Activated T-helper 1 cell treated with Interleukin-2 at 50 U/mL for 16 hours (primary cell): ENCODE measurements around the gene SLC5A10.

Source experiments
- DNase-seq: peaks from one replicate; pipeline ENCODE4 v3.0.0-alpha.2; 2020; ENCODE audit warnings: low read depth

The SLC5A10 gene

DNA sequence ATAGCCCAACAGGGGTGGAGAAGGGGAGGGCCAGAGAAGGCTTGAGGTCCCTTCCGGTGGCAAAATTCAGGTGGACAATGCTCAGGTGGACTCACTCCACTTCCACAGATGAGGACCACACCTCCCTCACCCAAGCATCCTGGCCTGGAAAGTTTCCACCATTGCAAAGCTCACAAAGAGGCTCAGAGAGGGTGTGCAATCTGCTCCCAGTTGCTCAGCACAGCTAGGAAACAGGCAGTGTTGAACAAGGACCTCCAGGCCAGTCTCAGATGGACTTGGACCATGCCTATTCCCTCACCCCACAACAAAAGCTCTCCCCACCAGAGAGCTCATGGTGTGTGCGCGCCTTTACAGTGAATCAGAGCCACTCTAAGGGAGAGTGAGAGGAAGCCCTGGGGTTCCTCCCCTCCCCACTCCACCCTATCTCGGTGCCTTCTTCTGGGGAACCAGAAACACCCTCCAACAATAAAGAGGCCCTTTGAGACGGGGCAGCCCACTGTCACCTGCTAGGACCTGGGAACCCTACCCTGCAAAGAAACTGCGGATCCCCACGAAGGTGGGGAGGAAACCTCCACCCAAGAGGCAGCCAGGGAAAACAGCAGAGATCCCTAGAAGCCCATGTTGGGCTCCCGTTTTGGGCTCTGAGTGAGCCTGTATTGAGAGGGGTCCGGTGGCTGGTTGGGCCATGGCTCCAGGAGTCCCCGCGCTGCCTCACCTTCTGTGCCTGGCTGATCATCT, 51.0 kb downstream of the SLC5A10 start:
- DNase-seq: no peak

DNA sequence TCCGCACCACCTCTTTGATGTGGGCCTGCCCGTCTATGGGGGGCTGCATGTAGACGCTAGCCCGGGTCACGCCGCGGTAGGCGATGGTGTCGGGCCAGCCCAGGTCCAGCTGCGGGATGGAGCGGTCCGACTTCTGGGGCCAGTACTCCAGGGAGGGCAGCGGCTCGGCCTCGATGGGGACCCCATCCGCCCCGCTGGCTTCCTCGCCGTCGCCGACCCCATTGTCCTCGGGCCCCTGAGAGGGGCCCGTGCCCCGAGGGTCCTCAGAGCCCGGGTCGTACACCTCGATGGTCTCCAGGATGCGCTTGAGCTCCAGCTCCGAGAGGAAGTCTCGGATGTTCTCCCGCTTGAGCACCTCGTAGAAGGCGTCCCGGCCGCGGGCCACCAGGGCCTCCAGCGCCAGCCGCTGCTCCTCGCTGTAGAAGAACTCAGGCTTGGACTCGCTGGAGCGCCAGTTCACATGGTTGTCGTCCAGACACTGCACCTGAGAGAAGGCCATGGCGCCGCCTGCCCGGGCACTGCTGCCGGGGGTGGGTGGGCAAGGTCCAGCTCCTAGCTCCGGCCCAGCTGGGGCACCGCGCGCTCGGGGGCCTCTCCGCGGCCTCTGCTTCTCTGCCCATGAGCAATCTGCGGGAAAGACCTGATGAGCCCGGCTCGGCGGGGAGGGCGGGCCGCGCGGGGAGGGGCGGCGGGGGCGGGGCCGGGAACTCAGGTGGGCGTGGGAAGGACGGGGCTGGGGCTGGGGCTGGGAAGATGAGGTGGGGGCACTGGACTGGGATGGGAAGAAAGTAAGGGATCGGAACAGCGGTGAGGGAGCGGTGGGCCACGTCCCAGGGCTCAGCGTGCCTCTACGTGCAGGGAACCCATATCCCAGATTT, 51.8 kb downstream of the SLC5A10 start:
- peak; percentile 15 for DNase-seq

DNA sequence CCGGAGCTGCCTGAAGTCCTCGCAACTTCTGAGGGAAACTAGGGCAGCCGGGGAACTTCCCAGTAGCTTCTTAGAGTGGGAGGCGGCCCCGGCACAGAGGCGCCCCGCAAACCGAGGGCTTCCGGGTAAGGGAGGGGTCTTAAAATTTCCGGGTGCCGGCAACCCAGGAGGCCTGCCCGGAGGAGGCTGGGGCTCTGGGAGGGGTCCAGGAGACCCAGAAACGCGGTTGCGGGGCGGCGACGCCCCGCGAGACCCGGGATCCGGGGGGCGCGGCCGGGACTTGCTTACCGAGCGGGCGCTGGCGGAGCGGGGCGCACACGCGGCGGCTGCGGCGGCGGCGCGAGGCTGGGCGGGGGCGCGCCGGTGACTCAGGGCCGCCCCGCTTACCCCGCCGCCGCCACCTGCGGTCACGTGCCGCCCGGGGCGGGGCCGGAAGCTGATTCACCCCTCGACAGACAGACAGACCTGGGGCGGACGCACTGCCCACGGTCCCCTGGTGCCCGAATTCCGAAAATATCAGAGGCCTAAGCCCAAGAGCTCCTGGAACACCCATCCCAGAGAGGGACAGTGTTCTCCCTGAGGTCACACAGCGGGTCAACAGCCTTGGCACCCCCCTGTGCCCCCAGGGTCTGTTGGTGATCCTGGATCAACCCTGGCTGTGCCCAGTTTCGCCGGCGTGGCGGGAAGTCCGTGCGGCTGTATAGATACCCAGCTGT, 52.6 kb downstream of the SLC5A10 start, which contains the start of gene FAM83G:
Gene FAM83G, minus strand, starts transcription at position 344 of the 716 bp plus-strand sequence. CDS start 723 bp downstream, outside the sequence.
- DNase-seq: peak; percentile 85

DNA sequence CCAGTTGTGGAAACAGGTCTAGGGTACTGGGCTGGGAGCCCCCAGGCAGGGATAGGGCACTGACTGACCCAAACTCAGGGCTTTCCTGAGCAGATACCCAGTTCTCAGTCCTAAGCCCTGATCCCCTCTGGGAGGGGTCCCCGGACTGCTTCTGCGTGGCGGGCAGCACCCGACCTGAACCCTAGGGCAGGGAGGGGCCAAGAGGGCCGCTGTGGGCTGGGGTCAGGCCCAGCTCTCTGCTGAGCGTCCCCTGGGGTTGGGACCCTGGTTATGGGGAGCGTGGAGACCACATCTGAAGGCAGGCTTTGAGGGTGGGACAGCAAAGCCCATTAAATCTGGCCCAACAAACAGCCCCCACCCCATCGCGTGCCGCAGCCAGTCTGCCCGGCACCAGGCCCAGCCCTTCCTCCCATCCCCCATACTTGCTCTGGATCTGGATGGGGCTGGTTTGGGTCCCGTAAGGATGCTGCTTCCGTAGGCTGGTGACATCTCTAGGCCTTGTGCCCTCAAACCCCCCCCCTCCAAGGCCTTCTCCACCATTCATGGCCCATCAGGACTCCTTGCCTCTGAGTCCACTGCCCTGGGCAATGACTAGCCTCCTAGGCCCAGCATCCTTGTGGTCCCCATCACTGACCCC, 53.3 kb downstream of the SLC5A10 start:
- no peak for DNase-seq

DNA sequence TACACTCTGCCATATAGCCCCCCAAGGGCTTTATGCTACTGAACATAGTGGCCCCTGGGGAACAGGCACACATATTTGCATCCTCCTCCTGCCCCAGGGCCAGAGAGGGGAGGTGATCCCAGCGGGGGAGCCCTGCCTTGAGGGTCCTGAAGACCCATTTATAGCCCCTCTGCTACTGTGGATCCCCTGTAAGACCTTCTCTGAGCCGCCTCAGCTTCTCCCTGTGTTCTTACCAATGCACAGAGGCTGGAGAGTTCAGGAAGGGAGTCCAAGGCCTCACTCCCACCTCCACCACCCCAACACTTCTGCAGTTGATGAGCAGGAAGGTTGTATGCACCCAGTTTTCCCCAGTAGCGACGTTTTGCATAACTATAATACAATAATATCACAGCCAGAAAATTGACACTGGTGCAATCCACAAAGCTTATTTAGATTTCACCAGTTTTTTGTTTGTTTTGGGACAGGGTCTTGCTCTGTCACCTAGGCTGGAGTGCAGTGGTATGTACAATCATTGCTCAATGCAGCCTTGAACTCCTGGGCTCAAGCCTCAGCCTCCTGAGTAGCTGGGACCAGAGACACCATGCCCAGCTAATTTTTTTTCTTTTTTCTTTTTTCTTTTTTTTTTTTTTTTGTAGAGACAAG, 53.9 kb downstream of the SLC5A10 start:
- DNase-seq: no peak

DNA sequence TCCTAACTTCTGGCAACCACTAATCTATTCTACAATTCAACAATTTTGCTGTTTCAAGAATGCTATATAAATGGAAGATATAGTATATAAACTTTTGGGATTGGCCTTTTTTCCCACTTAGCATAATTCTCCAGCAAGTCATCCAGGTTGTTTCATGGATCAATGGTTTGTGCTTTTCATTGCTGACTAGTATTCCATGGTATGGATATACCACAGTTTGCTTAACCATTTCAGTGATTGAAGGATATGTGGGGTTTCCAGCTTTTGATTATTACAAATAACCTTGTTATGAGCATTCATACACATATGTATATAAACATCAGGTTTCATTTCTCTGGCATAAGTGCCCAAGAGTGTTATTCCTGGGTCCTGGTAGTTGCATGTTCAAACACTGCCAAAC, 54.7 kb downstream of the SLC5A10 start:
- no peak for DNase-seq

DNA sequence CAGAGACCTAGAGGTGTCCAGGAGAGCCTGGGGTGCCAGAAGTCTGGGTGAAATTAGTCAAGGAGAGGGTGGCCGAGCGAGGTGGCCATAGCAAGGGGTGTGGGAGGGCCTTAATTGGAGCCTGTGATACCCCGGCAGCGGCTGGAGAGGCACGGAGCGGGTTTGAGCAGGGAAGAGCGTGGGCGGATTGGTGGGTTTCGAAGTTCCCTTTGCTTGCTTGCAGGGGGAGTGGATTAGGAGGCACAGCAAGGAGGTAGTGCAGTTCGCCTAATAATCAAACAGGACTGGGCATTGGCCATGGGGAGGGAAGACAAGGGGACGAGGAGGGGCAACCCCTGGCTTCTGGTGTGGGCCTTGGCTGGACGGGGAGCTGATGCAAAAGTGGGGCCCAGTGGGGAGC, 58.0 kb downstream of the SLC5A10 start:
- no peak for DNase-seq

DNA sequence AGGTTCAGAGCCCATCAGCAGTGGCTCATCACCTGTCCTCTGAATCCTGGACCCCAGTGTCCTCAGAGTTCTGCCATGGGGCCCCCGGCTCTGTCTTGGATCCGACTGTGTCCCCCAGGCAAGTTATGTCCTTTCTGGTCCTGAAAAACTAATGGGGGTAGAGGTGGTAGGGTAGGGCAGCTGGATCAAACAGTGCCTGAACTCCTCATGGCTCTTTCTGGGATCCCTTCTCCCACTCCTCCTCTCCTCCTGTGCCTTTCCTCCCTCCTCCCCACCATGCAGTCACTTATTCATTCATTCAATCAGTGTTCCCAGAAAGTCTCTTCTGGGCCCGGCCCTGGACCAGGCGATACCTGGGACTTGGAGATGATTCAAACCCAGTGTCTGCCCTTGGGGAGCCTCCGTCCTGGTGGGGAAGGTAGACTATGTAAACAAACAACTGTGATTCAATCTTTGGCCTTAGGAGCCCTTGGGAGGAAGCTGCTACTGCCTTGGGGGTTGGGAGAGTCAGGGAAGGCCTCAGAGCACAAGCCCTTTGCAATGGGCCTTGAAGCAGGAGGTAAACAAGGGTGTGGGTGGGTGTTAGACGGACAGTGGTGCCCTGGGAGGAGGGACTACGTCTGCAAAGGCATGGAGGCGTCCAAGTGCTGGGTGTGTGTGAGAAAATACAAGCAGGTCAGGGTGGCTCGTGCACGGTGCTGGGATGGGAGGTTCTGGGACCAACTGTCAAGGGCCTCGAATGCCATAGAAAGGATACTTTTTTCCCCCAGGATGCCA, 59.0 kb downstream of the SLC5A10 start:
- DNase-seq: no peak

DNA sequence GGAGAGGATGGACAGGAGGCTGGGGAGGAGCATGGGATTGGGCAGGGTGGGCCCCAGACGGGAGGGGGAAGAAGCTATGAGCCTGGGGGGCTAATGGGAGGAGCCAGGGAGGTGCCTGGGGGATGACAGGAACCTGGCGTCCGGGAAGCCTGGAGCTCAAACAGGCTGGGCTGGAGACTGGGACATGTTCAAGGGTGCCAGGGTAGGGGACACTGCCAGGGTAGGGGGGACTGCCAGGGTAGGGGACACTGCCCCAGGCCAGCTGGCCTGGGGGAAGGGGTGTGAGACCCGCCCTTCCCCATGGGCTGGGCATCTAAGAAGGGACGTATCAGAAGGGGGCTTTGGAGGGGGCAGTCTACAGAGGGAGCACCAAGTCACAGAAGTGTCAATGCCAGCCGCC, 59.6 kb downstream of the SLC5A10 start:
- no peak for DNase-seq

DNA sequence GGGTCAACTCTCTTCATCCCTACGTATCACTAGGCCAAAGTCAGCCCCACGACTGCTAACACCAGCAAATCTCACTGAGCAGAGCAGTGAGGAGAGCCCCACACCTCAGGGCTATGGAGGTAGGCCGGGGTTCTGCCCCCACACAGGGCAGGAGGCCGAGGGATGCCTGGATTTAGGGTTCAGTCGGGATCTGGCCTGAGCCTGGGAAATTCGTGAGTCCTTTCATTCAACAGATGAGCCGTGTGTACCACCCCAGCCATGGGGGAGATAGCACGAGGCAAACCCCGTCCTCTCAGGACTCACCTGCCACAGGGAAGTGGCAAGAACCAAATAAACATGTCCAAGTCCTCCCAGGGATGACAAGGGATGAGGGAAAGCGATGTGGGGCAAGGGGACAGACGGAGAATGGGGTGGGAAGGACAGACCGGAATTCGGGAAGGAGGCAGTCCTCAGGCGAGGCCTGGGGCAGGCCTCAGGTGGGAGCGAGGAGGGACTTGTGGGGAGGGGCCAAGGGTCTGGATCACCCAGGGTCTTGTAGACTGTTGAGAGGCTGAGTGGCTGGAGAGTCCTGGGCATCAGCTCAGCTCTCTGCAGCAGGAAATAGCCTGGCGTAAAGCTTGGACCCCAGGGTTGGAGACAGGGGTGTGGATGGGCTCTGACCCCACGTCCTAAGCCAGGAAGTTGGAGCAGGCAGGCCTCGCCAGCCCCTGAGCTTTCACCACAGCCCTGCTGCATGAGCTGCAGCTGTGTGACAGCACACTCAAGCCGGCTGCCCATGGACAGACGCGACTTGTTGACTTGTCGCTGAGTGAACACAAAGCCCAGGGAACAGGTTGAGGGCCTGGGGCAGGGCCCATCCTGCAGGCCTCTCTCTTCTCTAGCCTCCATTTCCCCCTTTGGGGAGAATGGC, 60.5 kb downstream of the SLC5A10 start:
- no peak for DNase-seq

DNA sequence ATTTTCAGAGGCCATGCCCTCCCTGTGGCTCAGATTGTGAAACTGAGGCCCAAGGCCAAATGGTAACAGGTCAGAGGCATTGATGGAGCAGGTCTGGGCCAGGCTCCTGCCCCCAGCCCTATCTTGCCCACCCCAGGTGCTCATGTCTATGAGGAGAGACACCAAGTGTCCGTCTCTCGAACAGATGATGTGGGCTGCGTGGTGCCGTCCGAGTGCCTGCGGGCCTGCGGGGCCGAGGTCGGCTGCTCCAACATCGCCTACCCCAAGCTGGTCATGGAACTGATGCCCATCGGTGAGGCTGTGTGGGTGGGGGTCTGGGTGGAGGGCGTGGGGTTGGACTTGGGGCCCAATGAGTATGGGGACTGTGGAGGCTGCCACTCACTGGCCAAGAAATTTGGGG, 61.3 kb downstream of the SLC5A10 start:
- DNase-seq: no peak

DNA sequence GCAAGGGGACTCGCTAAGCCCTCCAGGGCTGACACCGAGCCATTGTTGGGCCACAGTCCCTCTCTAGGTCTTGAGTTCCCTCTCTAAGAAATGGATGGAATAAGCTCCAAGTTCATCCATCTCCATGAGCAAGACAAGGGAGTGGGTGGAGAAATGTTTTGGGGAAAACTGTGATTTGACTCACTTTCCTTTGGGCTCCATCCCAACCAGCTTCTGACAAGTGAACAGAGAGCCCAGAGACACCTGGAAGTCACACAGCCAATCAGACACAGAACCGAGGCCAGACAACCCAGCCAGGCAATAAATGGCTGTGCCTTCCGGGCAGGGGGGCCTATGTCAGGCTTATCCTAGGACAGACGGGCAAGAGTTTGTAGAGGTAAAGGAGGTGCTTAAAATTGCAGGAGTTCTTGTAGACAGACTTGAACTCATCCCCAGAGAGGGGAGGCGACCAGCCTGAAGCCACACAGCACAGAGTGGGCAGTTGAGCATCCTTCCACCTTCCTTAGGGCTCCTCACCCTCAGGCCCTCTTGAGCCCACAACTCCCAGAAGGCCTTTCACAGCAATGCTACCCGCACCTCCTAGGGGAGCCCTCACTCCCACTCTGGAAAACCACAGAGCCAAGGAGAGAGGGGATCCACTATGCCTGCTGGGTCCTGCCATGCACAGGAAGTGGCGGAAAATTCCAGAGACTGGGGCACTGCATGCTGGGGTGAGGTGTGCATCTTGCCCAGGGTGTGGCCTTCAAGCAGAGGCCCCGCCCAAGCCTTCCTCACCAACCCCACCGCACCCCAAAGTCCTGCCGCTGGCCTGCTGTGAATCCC, 62.1 kb downstream of the SLC5A10 start:
- no peak for DNase-seq

DNA sequence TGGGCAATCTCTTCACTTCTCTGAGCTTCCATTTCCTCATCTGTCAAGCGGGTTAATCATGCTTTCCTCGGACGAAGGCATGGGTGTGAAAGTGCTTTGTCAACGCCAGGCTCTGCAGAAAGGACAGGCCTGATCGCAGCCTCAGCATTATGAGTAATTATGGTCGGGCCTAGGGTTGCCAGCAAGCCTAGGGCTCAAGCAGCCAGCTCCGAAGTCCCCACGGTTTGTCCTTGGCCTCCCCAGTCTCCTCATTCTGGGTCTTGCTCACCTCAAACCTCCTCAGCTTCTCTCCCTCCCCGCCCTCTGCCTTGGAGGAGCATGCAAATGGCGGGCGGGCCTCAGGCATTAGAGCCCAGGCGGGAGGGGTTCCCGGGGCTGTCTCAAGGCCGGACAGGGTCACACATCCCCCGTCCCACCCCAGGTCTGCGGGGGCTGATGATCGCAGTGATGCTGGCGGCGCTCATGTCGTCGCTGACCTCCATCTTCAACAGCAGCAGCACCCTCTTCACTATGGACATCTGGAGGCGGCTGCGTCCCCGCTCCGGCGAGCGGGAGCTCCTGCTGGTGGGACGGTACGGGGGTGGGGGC, 62.8 kb downstream of the SLC5A10 start:
- no peak for DNase-seq

DNA sequence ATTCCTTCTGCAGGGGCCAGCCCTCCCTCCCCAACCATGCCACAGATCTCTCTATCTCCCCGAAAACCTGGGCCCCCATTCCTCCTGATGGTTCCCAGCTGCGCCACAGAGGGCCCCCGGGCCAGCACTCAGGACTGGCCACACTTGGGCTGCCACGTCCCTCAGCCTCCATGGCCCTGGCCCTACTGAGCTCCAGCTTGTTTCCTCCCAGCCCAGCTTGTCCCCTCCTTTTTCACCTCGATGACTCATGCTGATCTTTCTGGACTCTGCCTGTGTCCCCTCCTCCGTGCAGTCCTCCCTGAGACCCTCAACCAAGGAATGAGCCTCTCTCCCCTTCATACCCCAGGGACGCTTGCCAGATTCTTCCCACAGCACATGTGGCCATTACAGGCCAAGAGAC, 63.5 kb downstream of the SLC5A10 start:
- DNase-seq: no peak

DNA sequence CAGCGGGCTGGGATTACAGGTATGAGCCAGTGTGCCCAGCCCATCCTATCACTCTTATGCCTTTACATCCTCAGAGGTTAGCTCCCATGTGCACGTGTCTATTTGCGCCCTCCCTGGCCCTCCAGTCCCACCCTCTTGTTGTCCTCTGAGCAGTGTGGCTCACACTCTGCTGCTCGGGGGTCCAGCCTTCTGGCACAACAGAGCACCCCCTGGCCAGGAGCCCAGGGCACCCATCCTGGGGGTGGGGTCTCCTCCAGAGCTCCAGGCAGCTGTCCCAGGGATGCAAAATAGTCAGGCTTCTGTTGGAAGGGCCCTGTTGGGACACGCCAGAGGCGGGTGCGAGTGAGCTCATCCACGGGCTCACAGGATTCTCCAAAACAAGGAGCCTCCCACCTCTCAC, 64.3 kb downstream of the SLC5A10 start:
- DNase-seq: no peak

DNA sequence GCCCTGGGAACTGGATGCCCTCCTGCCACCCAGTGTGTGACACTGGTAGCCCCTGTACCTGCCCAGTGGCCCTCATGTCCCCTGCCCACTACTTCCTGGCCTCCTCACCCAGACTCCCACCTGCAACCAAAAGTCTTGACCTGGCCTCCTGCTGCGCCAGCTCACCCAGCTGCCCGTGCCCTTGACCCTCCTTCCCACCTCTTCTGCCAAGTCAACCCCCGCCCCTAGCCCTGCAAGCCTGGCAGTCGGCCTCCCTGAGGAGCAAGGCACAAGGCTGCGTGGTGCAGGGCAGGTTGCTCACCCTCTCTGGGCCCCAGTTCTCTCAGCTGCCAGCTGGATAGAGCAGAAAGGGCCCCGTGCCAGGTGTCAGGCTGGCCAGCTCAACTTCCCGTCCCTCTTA, 64.9 kb downstream of the SLC5A10 start:
- no peak for DNase-seq

DNA sequence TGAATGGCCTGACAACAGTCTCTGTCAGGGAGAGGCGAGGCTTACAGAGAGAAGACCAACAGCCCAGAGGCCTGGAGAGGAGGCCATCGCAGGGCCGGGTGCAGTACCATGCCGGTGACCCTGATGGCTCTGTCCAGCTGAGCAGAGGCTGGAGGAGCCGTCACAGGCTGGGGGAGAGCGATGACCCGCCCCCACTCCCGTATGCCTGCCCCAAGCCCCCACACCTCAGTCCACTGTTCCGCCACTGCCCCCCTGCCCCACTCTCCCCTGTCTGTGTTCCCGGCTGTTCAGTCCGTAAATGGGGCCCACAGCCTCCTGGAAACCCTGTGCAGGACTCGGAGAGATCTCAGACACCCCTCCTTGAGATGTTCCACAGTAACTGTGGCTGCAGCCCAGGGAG, 65.4 kb downstream of the SLC5A10 start:
- no peak for DNase-seq

DNA sequence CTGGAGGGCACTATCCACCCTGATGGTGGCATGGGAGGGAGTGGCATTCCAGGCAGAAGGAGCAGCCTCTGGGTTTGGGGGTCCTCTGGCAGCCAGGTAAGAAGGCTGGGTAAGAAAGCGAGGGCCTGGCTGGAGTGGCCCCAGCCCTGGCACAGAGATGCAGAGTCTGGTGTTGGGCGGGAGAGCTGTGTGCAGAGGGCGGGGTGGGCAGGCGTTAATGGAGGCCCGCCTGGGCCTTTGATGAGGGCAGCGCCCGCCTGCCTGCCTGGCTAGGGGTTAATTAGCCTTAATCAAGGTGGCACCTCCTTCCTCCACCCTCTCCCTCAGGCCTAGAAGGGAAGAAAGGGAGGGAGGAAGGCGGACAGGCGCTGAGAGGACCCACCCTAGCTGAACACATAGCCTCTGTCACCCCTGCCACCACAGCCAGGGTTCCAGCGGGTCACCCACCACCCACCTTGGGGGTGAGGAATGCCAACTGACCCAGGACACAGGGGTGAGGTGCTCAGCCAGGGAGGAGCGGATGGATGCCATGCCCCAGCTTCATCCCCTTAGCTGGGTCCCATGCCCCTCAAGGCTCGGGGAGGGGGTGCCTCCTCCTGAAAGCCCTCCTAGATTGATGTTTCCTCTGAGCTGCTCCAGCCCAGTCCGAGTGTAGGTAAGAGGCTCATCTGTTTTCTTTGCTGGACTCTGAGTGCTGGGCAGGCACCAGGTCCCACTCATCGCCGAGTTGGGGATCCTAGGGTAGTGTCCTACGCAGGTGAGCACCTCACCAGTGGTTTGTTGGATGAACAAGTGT, 66.0 kb downstream of the SLC5A10 start:
- no peak for DNase-seq
